Smooth muscle cell of trachea (primary cell): ENCODE measurements around the gene C22orf39. TPM values are rescaled to one million over a fixed set of nuclear protein-coding genes. Genes with fewer than 3 reads are reported as not detected.

Source experiments
- total RNA-seq: library from RNA; depleted of rRNA; stranded (reverse); fragments of >200 nt; gene quantifications from 2 replicates; pipeline ENCODE4 v1.2.1, GENCODE V29; 2014

The C22orf39 gene
- 12.7 and 18.4 TPM in 2 replicates for total RNA-seq

GRCh38 chr22:19447330-19448075, at the start of gene C22orf39:
TSS of gene C22orf39 (minus strand) at chr22:19447711. CDS start at chr22:19447688, 23 bp downstream.

GRCh38 chr22:19479355-19480172, 32.1 kb upstream of the C22orf39 start, which contains the start of gene CDC45:
TSS of gene CDC45 (plus strand) at chr22:19479920. CDS start at chr22:19479969, 49 bp downstream.

GRCh38 chr22:19478901-19479354, 31.4 kb upstream of the C22orf39 start, which contains the start of gene UFD1:
TSS of gene UFD1 (minus strand) at chr22:19479193. CDS start at chr22:19479085, 108 bp downstream.

GRCh38 chr22:19432133-19432851, 15.2 kb downstream of the C22orf39 start, which contains the start of gene MRPL40:
TSS of gene MRPL40 (plus strand) at chr22:19432545. CDS start at chr22:19432555, 10 bp downstream.

GRCh38 chr22:19431649-19432132, 15.8 kb downstream of the C22orf39 start, which contains the start of gene HIRA:
TSS of gene HIRA (minus strand) at chr22:19431733. CDS start at chr22:19431476, 257 bp downstream.

Other genes starting within 250 kb of the C22orf39 start
- 9.1 and 9.6 TPM in 2 replicates for gene CLTCL1, start 156.0 kb downstream of the C22orf39 start, total RNA-seq
- 23.0 and 23.5 TPM in 2 replicates for gene HIRA, start 16.0 kb downstream of the C22orf39 start, total RNA-seq
- 37.2 and 57.6 TPM in 2 replicates for gene MRPL40, start 15.2 kb downstream of the C22orf39 start, total RNA-seq
- gene UFD1, start 31.5 kb upstream of the C22orf39 start, total RNA-seq: 42.0 and 71.0 TPM in 2 replicates
- gene CDC45, start 32.2 kb upstream of the C22orf39 start, total RNA-seq: 3.0 and 12.2 TPM in 2 replicates
- 0.17 and 2.2 TPM in 2 replicates for gene CLDN5, start 76.7 kb upstream of the C22orf39 start, total RNA-seq